Measurements from ENCODE around the gene CLEC18A. TPM values are rescaled to one million over a fixed set of nuclear protein-coding genes. Genes with fewer than 3 reads are reported as not detected.

Gene CLEC18A
- total RNA-seq, 1 donor from 2014 or later, result 5.9 TPM

DNA sequence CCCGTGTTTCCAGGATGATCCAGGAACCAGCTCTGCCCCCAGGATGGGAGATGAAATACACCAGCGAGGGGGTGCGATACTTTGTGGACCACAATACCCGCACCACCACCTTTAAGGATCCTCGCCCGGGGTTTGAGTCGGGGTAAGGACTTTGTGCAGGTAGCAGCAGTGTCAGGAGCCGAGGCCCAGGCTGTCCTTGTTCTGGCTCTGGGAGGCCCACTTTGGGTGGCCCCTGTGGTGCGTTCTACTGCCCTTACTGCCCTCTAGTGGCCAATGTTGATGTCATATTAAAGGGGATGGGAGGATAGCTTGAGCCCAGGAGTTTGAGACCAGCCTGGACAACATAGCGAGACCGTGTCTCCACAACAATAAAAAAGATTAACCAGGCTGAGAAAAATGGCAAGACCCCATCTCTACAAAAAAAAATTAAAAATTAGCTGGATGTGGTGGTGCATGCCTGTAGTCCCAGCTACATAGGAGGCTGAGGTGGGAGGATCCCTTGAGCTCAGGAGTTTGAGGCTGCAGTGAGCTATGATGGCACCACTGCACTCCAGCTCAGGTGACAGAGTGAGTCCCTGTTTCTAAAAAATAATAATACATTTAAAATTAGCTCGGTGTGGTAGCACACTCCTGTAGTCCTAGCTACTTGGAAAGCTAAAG is 20.9 kb upstream of the CLEC18A start:
- H3K4me2 ChIP-seq, result no peak overlapping the region
- H3K27ac ChIP-seq, result no peak overlapping the region
- H4K20me1 ChIP-seq (ENCODE audit: low read depth), result no peaks in the 10 kb centered on the region
- H3F3A ChIP-seq (ENCODE audit: low read depth), result no peaks in the 10 kb centered on the region
- no peak overlapping the region for H3K4me3 Mint-ChIP-seq
- no peak overlapping the region for H3K4me3 ChIP-seq
- no peaks in the 10 kb centered on the region for H3K4me1 ChIP-seq
- no peaks in the 10 kb centered on the region for H3K9me3 Mint-ChIP-seq
- no peaks in the 10 kb centered on the region for H3K9me3 ChIP-seq (ENCODE audit: low read depth)
- H3K36me3 Mint-ChIP-seq, result peaks cover 17% of the 10 kb centered on the region
- no peak overlapping the region for H3K27ac Mint-ChIP-seq
- peaks cover 16% of the 10 kb centered on the region for H3K4me1 Mint-ChIP-seq
- peaks cover 9% of the 10 kb centered on the region for H3K27me3 Mint-ChIP-seq (ENCODE audit: insufficient read depth, low read depth)
- H3K27me3 ChIP-seq, result no peaks in the 10 kb centered on the region
- H3K79me2 ChIP-seq (ENCODE audit: low read depth), result no peaks in the 10 kb centered on the region
- H2AFZ ChIP-seq (replicated peaks), result no peak overlapping the region
- H3K9ac ChIP-seq, result no peak overlapping the region
- H3K36me3 ChIP-seq, result no peaks in the 10 kb centered on the region
- TF ChIP-seq, protein P1, sequence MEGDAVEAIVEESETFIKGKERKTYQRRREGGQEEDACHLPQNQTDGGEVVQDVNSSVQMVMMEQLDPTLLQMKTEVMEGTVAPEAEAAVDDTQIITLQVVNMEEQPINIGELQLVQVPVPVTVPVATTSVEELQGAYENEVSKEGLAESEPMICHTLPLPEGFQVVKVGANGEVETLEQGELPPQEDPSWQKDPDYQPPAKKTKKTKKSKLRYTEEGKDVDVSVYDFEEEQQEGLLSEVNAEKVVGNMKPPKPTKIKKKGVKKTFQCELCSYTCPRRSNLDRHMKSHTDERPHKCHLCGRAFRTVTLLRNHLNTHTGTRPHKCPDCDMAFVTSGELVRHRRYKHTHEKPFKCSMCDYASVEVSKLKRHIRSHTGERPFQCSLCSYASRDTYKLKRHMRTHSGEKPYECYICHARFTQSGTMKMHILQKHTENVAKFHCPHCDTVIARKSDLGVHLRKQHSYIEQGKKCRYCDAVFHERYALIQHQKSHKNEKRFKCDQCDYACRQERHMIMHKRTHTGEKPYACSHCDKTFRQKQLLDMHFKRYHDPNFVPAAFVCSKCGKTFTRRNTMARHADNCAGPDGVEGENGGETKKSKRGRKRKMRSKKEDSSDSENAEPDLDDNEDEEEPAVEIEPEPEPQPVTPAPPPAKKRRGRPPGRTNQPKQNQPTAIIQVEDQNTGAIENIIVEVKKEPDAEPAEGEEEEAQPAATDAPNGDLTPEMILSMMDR (IDR thresholded peaks at IDR 0.05), result peak; percentile 87
- TF ChIP-seq EZH2phosphoT487 (IDR thresholded peaks at IDR 0.05), result no peak
- DNase-seq (ENCODE audit: low spot score), result peak; percentile 87

DNA sequence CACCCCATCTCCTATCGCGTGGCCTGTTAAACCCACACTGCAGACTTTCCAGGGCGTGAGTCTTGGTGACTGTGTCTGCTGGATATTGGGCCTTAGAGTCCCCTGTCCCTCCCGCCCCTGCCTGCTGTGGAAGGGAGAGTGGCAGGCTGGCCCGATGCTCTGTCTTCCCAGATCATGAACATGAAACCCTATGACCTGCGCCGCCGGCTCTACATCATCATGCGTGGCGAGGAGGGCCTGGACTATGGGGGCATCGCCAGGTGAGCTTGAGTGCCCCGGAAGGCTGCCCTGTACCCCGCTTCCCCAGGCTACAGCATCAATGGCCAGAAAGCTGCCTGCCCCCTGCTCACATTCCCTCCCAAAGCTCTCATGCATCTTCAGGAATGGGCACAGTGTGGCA is 19.5 kb upstream of the CLEC18A start:
- Histone ChIP-seq H2AFZ (replicated peaks) (no peak overlapping the region), H3K79me2 (ENCODE audit: low read depth) (no peaks in the 10 kb centered on the region), H3K9me3 (ENCODE audit: low read depth) (no peaks in the 10 kb centered on the region), H3K9ac (no peak overlapping the region), H3K36me3 (no peaks in the 10 kb centered on the region), H3K4me2 (no peak overlapping the region), H3K4me3 (no peak overlapping the region), H3K4me1 (no peaks in the 10 kb centered on the region), H3F3A (ENCODE audit: low read depth) (no peaks in the 10 kb centered on the region), H3K27ac (no peak overlapping the region), H3K27me3 (no peaks in the 10 kb centered on the region), H4K20me1 (ENCODE audit: low read depth) (no peaks in the 10 kb centered on the region)
- no peak for DNase-seq (ENCODE audit: low spot score)
- H3K36me3 Mint-ChIP-seq, result peaks cover 17% of the 10 kb centered on the region
- no peak overlapping the region for H3K4me3 Mint-ChIP-seq
- peaks cover 13% of the 10 kb centered on the region for H3K4me1 Mint-ChIP-seq
- H3K9me3 Mint-ChIP-seq, result no peaks in the 10 kb centered on the region
- H3K27ac Mint-ChIP-seq, result no peak overlapping the region
- H3K27me3 Mint-ChIP-seq (ENCODE audit: insufficient read depth, low read depth), result peaks cover 9% of the 10 kb centered on the region
- no peak for TF ChIP-seq EZH2phosphoT487 (IDR thresholded peaks at IDR 0.05)
- TF ChIP-seq EZH2 (IDR thresholded peaks at IDR 0.05), result no peak
- TF ChIP-seq, protein P1 (IDR thresholded peaks at IDR 0.05), result no peak

DNA sequence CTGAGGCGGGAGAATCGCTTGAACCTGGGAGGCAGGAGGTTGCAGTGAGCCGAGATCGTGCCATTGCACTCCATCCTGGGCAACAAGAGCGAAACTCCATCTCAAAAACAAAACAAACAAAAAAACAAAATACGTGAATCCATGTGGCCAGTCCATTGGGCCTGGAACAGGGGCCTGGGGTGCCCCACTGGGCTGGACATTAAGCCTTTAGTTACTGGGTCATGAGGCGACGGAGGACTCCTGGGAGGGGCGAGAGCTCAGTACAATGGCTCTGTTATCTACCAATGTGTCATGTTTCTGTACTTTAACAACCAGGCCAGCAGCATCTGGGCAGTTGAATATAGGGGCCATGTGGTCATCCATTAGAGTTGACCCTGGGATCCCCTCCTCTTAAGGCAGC is 18.9 kb upstream of the CLEC18A start:
- H3K36me3 Mint-ChIP-seq, result peaks cover 17% of the 10 kb centered on the region
- Histone ChIP-seq H3F3A (ENCODE audit: low read depth) (no peaks in the 10 kb centered on the region), H3K4me1 (no peaks in the 10 kb centered on the region), H3K4me2 (no peak overlapping the region), H2AFZ (replicated peaks) (no peak overlapping the region), H3K9ac (no peak overlapping the region), H3K79me2 (ENCODE audit: low read depth) (no peaks in the 10 kb centered on the region), H3K27ac (no peak overlapping the region), H3K4me3 (no peak overlapping the region), H3K36me3 (no peaks in the 10 kb centered on the region), H3K27me3 (no peaks in the 10 kb centered on the region), H4K20me1 (ENCODE audit: low read depth) (no peaks in the 10 kb centered on the region), H3K9me3 (ENCODE audit: low read depth) (no peaks in the 10 kb centered on the region)
- peaks cover 8% of the 10 kb centered on the region for H3K4me1 Mint-ChIP-seq
- DNase-seq (ENCODE audit: low spot score), result no peak
- H3K4me3 Mint-ChIP-seq, result no peak overlapping the region
- H3K9me3 Mint-ChIP-seq, result no peaks in the 10 kb centered on the region
- peak overlapping the region; percentile 53 for H3K27ac Mint-ChIP-seq
- H3K27me3 Mint-ChIP-seq (ENCODE audit: insufficient read depth, low read depth), result peaks cover 9% of the 10 kb centered on the region
- TF ChIP-seq, protein P1 (IDR thresholded peaks at IDR 0.05), result no peak
- no peak for TF ChIP-seq EZH2phosphoT487 (IDR thresholded peaks at IDR 0.05)
- no peak for TF ChIP-seq EZH2 (IDR thresholded peaks at IDR 0.05)

All from neural progenitor cell (in vitro differentiated cells).